OCI-LY7 (cell line): Measurements from ENCODE around the gene RAB7A.

Experiments
- CTCF ChIP-seq: fragments of 200-600 bp; sonication (generic); conservative IDR thresholded peaks from 2 replicates; pipeline ENCODE4 v1.5.1; 2014; ENCODE audit warnings: mild to moderate bottlenecking, antibody characterized with exemption, low read length, moderate library complexity, mixed read lengths
- EZH2phosphoT487 ChIP-seq: fragments of 200-600 bp; sonication (generic); IDR thresholded peaks from 2 replicates; pipeline ENCODE4 v1.6.1; 2018; ENCODE audit warnings: low read depth, borderline replicate concordance, mild to moderate bottlenecking, mixed run types, antibody characterized with exemption, low read length, moderate library complexity, mixed read lengths

- no peak for TF ChIP-seq CTCF
- no peak for TF ChIP-seq EZH2phosphoT487
Measured at GRCh38 chr3:128786434-128787020, 60.5 kb downstream of the RAB7A start.
